Measurements from ENCODE around the gene AXIN1.
"Not testable (repeated sequence)": the region's sequence is repeated elsewhere in the genome, so short reads cannot be mapped to it uniquely, and the experiment has no call there.

The AXIN1 gene

GRCh38 chr16:369275-369865 lies 16.8 kb upstream of the AXIN1 start:
- no peak for DNase-seq

DNA sequence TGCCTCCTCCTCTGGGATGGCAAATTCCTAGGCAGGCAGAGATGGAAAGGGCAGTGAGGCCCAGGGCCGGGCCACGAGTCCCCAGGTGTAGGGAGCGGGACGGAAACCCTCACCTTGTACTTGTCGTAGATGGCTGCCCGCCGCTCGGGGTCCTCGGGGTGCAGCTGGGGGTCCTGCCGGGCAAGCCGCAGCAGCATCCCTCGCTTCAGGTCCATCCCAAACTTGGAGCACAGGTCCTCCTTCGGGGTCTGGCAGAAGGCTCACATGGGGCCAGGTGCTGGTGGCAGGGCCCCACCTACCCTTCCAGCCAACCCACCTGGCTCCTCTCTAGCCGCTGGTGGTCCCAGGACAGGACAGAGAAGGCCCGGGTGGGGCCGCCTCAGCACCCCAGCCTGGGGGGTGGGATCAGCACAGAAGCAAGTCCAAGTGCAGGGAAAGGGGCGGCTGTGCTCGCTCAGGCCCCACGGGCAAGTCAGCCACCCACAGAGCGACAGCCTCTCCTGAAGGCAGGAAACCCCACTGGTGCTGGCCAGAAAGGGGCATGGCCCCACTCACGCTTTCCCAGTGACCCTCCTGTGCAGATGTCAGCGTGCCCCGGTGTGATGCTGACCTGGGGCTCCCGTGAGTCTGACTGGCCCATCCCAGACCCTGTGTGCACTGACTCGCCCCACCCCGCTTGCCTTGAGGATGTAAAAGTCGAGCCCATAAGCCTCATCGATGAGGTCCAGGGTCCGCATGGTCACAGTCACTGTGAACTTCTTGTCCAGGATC lies 16.1 kb upstream of the AXIN1 start:
- no peak for DNase-seq

GRCh38 chr16:367333-367903 lies 14.9 kb upstream of the AXIN1 start:
- DNase-seq = no peak

DNA sequence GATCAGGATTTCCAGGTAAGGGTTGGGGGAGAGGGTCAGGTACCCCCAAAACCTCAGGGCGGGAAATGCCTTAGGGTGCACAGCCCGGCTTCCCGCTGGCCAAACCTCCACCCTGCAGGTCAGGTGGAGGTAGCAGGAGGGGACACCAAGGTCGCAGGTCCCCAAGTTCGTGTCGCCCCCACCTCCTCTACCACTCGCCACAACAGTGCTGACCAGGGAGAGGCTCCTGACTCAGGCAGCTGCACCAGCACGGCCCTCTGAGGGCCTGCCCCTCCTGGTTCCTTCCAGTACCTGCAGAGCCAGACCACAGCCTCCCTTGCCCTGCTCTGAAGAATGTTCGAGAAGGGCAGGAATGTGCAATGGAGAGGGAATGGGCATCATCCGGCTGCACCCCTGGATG lies 14.0 kb upstream of the AXIN1 start:
- DNase-seq = no peak

- peak; percentile 73 for DNase-seq
Measured at GRCh38 chr16:364595-365491, 12.3 kb upstream of the AXIN1 start.

GRCh38 chr16:363766-364490 lies 11.4 kb upstream of the AXIN1 start:
- no peak for DNase-seq

DNA sequence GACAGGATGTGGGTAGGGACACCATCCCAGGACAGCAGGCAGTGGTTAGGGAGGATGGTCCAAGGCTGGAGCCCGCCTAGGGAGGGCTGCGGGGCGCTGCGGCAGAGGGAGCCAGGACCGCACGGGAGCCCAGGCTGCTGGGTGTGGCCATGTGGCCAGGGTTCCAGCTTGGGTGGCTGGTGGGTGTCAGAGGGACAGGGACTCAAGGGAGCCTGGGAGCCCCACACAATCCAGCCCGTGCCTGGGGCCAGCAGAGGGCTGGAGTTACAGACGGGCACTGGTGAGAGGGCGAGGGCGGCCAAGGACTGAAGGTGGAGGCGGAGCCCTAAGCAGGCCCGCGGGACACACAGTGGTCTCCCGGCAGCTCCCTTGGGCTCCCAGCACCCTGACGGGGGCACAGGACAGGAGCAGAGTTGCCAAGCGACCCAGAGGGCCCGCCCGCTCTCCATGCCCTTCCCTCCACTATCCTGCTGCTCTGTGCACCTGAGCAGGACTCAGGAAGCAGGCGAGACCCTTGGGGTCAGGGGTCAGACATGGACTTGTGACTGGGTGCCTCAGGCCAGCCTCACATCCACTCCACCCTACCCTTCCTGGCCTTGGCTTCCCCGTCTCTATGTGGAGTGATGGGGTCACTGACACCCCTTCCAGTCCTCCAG lies 10.7 kb upstream of the AXIN1 start:
- DNase-seq = no peak

DNA sequence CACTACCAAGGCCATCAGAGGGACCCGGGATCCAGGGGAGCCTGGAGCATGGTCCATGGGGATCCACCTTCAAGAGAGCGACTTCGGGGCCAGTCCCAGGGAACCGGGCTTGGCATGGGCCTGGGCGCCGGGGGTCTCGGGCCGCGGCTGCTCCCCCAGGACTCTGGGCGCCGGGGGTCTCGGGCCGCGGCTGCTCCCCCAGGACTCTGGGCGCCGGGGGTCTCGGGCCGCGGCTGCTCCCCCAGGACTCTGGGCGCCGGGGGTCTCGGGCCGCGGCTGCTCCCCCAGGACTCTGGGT lies 10.1 kb upstream of the AXIN1 start:
- not testable (repeated sequence) for DNase-seq

DNA sequence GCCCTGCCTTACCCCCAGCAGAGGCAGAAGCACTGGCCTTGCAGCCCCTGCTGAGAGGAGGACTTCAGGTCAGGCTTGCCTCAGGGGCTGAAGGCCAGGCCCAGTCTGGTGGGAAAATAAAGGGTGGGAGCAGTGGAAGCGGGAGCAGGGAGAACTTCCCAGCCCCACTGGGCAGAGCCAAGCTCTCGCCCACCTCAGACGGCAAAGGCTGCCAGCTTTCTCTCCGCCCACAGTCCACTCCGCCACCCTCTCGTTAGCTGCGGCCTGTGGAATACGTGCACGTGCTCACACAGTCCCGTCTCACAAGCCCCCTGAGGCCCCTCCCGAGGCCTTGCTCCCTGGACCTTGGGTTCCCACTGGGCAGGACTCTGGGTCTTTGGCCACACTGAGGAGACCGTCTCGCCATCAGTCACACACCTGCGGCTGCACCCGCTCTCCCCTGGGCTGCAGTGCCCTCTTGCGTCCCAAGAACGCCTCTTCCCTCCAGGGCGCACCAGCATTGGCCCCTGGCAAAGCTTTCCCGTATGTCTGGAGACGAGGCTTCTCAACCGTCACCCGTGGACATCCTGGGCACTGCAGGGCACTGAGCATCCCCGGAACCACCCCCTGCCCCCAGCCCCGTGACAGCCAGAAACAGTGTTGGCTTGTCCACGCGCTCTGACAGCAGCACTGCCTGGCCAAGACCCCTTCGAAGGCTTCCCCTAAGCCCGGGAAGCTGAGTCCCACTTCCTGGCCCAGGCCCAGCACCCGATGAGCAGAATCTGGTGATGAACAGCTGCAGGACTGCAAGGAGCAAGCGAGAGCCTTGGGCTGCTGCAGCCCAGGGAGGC lies 9.6 kb upstream of the AXIN1 start:
- peak; percentile 91 for DNase-seq

DNA sequence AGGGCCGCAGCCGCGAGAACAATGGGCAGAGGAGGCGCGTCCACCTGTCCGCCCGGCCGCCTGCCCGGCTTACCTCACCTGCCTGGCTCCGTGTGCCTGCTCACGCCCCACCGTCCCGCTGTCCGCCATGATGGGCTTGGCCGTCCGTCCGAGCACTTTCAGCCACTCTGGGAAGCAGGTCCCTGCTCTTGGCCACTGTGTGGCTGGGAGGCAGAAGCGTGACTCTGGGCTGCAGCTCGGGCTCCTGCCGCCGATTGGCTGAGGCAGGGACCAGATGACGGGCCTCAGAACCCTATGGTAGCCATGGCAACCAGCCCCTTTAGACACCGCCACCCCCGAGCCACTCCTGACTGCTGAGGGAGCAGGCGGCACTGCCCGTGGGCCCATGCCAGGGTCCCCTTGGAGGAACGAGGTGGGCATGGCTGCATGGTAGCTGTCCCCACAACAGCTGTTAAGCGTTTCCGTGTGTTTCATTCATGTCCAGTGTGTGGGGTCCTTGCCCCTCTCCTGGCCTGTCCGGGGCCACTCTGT lies 8.9 kb upstream of the AXIN1 start:
- DNase-seq = no peak

- DNase-seq = no peak
Measured at GRCh38 chr16:360698-361336, 8.3 kb upstream of the AXIN1 start.

DNA sequence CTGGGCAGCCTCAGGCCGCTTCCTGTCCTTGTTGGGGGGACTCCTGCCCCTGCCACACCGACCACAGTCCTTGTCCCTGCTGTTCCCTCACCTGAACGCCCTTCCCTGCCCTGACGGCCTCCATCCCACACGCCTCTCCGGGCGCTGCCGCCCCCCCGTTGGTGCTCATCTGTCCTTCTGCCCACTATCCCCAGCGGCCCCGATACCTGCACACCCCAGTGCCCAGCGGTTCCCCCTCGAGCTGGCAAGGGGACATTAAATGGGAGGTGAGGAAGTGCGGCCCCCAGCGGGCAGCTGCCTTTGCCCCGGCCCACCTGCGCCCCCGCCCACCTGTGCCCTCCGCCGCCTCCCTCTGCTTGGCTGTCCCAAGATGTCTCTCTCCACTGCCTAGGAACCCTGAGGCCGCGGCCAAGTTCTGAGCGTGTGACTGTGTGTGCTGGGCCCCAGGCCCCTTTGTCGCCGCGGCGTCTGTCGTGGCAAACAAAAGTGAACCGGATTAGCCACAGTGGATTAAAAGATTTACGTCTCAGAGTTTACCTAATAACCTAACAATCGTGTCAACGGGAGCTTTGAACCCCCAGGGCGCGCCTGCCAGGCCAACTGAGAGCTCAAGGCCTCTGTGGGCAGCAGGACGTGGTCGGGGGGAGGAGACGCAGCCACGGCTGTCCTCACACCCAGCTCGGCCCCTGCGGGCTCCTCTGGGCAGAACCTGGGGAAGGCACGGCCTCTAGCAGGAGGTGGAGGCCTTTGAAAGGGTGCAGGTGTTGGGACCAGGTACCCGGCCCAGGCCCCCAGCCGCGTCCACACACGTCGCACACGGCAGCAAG lies 7.6 kb upstream of the AXIN1 start:
- DNase-seq = no peak

- DNase-seq = no peak
Measured at GRCh38 chr16:359067-359763, 6.7 kb upstream of the AXIN1 start.

- DNase-seq = no peak
Measured at GRCh38 chr16:356741-357140, 4.2 kb upstream of the AXIN1 start.

DNA sequence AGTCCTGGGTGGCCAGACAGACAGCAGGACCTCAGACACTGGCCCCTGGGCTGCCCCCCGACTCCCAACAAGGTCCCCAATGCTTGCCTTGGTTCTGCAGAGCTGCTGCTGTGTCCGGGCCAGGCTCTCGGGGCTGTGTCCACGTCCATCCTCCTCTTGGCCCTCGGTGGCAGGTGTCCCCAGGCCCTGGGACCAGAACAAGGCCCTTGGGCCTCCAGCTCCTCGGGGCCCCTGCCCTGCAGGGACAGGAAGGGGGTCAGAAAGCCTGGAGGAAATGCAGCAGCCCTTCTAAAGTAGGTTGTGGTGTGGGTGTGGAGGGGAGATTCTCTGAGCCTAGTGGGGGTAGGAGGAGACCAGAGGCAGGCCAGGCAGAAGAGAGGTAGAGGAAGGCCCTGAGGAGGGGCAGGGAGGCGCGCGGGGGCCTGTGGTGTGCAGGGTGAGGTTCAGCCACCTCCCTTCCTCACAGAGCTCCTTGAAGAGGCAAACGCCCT lies 2.5 kb upstream of the AXIN1 start:
- DNase-seq = peak; percentile 66

GRCh38 chr16:354291-354881 lies 1.9 kb upstream of the AXIN1 start:
- DNase-seq = no peak

GRCh38 chr16:353404-354290 lies 1.1 kb upstream of the AXIN1 start:
- DNase-seq = no peak
